Measurements from ENCODE around the gene SUN1.

DNA sequence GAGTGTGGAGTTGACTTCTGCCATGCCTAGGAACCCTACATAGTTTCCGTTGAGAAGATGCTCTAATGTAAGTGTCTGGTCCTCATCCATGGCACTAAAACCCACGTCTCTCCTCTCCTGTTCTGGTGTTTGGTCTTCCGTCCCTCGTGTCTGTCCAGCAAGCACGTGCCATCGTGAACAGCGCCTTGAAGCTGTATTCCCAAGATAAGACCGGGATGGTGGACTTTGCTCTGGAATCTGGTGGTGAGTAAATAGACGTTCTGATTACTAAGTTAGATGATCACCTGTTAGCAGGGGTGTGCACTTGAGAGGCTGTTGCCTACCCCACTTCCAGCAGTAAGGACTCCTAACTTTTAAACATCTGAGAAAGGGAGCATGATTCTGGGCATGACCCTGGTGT is 28.9 kb downstream of the SUN1 start:
- TF ChIP-seq, protein P1, sequence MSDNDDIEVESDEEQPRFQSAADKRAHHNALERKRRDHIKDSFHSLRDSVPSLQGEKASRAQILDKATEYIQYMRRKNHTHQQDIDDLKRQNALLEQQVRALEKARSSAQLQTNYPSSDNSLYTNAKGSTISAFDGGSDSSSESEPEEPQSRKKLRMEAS (IDR thresholded peaks at IDR 0.05; ENCODE audit: insufficient read depth, insufficient read length), result no peak
- TF ChIP-seq, protein P2, sequence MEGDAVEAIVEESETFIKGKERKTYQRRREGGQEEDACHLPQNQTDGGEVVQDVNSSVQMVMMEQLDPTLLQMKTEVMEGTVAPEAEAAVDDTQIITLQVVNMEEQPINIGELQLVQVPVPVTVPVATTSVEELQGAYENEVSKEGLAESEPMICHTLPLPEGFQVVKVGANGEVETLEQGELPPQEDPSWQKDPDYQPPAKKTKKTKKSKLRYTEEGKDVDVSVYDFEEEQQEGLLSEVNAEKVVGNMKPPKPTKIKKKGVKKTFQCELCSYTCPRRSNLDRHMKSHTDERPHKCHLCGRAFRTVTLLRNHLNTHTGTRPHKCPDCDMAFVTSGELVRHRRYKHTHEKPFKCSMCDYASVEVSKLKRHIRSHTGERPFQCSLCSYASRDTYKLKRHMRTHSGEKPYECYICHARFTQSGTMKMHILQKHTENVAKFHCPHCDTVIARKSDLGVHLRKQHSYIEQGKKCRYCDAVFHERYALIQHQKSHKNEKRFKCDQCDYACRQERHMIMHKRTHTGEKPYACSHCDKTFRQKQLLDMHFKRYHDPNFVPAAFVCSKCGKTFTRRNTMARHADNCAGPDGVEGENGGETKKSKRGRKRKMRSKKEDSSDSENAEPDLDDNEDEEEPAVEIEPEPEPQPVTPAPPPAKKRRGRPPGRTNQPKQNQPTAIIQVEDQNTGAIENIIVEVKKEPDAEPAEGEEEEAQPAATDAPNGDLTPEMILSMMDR (IDR thresholded peaks at IDR 0.05; ENCODE audit: extremely low read depth in 1 of 2, insufficient read depth in 1 of 2, low read depth in 1 of 2, low read length in 2 of 2), result no peak
- TF ChIP-seq EZH2 (IDR thresholded peaks at IDR 0.05; ENCODE audit: borderline replicate concordance, low read depth, low read length, severe bottlenecking) (no peak), POLR2AphosphoS5 (IDR thresholded peaks at IDR 0.05; ENCODE audit: insufficient read depth, low read depth, low read length) (no peak)

Measured in endothelial cell of umbilical vein (primary cell).